ENCODE measurements around the gene TXNDC5. TPM values are rescaled to one million over a fixed set of nuclear protein-coding genes. Genes with fewer than 3 reads are reported as not detected.

Gene TXNDC5
- total RNA-seq, 1 experiment from 2014 or later: 177 TPM

GRCh38 chr6:7904654-7905319, 5.8 kb downstream of the TXNDC5 start:
- no TSS peak for BruUV-seq (replicated peaks)
- POLR2A ChIA-PET: no interaction called here
- no peak for TF ChIP-seq REST (IDR thresholded peaks at IDR 0.05; ENCODE audit: insufficient read depth in 1 of 2, low read depth in 2 of 2, low read length in 1 of 2)
- no peak for TF ChIP-seq SIN3A (IDR thresholded peaks at IDR 0.05; ENCODE audit: borderline replicate concordance, insufficient read depth, low read depth, low read length)
- intact Hi-C loops (cut with micrococcal nuclease; ENCODE audit: unreplicated experiment) (no loop called here), in situ Hi-C loops (cut with HindIII; ENCODE audit: low pct_unique_long_range_greater_than_20kb, low sequenced_read_pairs) (no loop called here)
- Histone ChIP-seq H3K4me1 (ENCODE audit: control insufficient read depth, insufficient read depth, low read length) (peaks cover 7% of the 10 kb centered on the region), H3K27me3 (ENCODE audit: control insufficient read depth, insufficient read depth, low read length) (no peaks in the 10 kb centered on the region), H3K4me3 (ENCODE audit: low read depth in 2 of 2, low read length in 2 of 2) (no peak overlapping the region), H3K9me3 (ENCODE audit: control insufficient read depth, insufficient read depth, low read depth, low read length) (no peaks in the 10 kb centered on the region), H3K36me3 (ENCODE audit: control insufficient read depth, insufficient read depth, low read length) (peaks cover 33% of the 10 kb centered on the region), H3K27ac (ENCODE audit: low read length) (no peak overlapping the region)
- ATAC-seq (no peak), DNase-seq (ENCODE audit: low read depth, low spot score) (no peak)
- CTCF ChIA-PET: no interaction called here

GRCh38 chr6:7903673-7904072, 6.9 kb downstream of the TXNDC5 start:
- H3K4me1 ChIP-seq (ENCODE audit: control insufficient read depth, insufficient read depth, low read length): peaks cover 3% of the 10 kb centered on the region
- POLR2A ChIA-PET: no interaction called here
- peaks cover 35% of the 10 kb centered on the region for H3K36me3 ChIP-seq (ENCODE audit: control insufficient read depth, insufficient read depth, low read length)
- no TSS peak for BruUV-seq (replicated peaks)
- intact Hi-C loops (cut with micrococcal nuclease; ENCODE audit: unreplicated experiment) (no loop called here), in situ Hi-C loops (cut with HindIII; ENCODE audit: low pct_unique_long_range_greater_than_20kb, low sequenced_read_pairs) (no loop called here)
- H3K27me3 ChIP-seq (ENCODE audit: control insufficient read depth, insufficient read depth, low read length): no peaks in the 10 kb centered on the region
- no peak for DNase-seq (ENCODE audit: low read depth, low spot score)
- CTCF ChIA-PET: no interaction called here
- H3K4me3 ChIP-seq (ENCODE audit: low read depth in 2 of 2, low read length in 2 of 2): no peak overlapping the region
- TF ChIP-seq TCF7L2 (IDR thresholded peaks at IDR 0.05; ENCODE audit: low read depth, low read length) (no peak), REST (IDR thresholded peaks at IDR 0.05; ENCODE audit: insufficient read depth in 1 of 2, low read depth in 2 of 2, low read length in 1 of 2) (no peak), CTCF (IDR thresholded peaks at IDR 0.05) (no peak), SIN3A (IDR thresholded peaks at IDR 0.05; ENCODE audit: borderline replicate concordance, insufficient read depth, low read depth, low read length) (no peak), POLR2AphosphoS5 (IDR thresholded peaks at IDR 0.05; ENCODE audit: low read depth, low read length) (no peak)
- H3K27ac ChIP-seq (ENCODE audit: low read length): no peak overlapping the region
- ATAC-seq: no peak
- no peaks in the 10 kb centered on the region for H3K9me3 ChIP-seq (ENCODE audit: control insufficient read depth, insufficient read depth, low read depth, low read length)
